NCI-H1930 (cell line): Measurements from ENCODE around the gene HCN3.
"Not testable (repeated sequence)": the region's sequence is repeated elsewhere in the genome, so short reads cannot be mapped to it uniquely, and the experiment has no call there.

Experiments used
- DNase-seq, 2 experiments: peaks; one replicate each; lab custom pipeline; 2025; lab: John Stamatoyannopoulos, UW

Gene HCN3

GRCh38 chr1:155284476-155284875 is 7.2 kb downstream of the HCN3 start:
- DNase-seq, result no peak

DNA sequence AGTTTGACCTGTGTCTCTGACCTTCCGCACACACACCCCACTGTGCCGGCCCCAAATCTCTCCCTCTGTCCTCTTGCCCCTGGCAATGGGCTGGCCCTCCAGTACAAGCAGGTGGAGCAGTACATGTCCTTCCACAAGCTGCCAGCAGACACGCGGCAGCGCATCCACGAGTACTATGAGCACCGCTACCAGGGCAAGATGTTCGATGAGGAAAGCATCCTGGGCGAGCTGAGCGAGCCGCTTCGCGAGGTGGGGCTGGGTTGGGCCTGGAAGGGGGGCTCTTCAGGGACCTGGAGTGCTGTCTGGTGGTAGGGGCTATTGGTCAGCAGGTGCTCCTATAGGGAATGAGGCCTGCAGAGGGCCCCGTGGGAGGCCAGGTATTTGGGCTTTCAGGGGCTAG is 7.8 kb downstream of the HCN3 start:
- no peak for DNase-seq

DNA sequence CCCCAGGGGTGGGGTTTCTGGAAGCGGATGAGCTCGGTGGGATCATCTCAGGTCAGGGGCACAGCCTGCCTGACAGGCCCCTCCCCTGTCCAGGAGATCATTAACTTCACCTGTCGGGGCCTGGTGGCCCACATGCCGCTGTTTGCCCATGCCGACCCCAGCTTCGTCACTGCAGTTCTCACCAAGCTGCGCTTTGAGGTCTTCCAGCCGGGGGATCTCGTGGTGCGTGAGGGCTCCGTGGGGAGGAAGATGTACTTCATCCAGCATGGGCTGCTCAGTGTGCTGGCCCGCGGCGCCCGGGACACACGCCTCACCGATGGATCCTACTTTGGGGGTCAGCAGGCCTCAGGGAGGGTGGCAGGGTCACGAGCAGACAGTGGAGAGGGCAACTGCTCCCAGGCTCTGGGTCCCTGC is 8.4 kb downstream of the HCN3 start:
- DNase-seq, result no peak

DNA sequence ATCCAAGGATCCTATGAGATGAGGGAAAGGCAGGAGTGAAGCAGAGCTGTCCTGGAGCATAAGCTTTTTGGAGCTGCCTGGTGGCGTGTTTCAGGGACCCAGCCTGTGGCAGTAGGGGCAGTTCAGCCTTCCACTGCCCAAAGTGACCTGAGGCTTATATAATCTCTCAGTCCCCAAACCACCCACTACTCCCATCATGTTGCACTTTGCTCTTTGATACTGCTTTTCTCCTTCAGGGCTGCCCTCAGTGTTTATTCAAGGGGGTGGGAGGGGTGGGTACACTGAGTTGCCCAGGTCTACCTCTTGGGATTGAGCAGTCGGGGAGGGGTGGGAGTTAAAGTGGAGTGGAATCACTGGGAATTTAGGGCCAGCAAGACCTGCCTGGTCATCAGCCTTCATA is 9.3 kb downstream of the HCN3 start:
- DNase-seq, result no peak

DNA sequence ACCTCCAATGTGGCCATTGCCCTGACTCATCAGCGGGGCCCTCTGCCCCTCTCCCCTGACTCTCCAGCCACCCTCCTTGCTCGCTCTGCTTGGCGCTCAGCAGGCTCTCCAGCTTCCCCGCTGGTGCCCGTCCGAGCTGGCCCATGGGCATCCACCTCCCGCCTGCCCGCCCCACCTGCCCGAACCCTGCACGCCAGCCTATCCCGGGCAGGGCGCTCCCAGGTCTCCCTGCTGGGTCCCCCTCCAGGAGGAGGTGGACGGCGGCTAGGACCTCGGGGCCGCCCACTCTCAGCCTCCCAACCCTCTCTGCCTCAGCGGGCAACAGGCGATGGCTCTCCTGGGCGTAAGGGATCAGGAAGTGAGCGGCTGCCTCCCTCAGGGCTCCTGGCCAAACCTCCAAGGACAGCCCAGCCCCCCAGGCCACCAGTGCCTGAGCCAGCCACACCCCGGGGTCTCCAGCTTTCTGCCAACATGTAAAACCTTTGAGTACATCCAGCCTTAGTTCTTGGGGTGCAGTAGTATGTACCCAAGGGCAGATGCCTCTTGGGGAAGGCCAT is 10.8 kb downstream of the HCN3 start:
- no peak for DNase-seq

- DNase-seq, result not testable (repeated sequence)
These were observed 13.7 kb downstream of the HCN3 start for GRCh38 chr1:155291006-155291405.

GRCh38 chr1:155293086-155293749 is 16.0 kb downstream of the HCN3 start:
- no peak for DNase-seq

DNA sequence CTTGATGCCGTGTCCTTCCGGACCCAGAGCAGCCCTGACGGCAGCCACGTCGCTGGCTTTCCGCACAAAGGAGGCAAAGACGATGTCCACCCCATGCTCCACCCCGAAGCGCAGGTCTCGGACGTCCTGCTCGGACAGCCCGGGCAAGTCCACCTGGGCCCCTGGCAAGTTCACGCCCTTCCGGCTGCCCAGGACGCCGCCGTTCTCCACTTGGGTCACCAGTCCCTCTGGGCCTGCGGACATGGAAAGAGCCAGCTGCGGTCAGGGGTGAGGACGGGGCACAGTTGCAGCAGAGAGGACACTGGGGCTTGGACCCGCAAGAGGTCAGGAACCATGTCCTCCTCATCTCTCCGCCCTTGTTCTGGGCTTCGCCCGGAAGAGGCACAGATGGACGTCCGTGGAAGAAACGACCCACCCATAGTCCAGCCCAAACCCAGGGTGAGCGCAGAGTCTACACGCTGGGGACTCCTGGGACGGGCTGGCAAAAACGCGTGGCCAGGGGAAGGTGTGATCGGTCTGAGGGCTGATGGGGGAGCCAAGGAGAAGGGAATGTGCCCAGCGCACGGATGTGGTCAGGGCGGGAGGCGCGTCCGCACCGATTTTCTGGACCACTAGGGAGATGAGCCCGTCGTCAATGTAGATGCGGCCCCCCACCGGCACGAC is 17.4 kb downstream of the HCN3 start:
- DNase-seq, result no peak

DNA sequence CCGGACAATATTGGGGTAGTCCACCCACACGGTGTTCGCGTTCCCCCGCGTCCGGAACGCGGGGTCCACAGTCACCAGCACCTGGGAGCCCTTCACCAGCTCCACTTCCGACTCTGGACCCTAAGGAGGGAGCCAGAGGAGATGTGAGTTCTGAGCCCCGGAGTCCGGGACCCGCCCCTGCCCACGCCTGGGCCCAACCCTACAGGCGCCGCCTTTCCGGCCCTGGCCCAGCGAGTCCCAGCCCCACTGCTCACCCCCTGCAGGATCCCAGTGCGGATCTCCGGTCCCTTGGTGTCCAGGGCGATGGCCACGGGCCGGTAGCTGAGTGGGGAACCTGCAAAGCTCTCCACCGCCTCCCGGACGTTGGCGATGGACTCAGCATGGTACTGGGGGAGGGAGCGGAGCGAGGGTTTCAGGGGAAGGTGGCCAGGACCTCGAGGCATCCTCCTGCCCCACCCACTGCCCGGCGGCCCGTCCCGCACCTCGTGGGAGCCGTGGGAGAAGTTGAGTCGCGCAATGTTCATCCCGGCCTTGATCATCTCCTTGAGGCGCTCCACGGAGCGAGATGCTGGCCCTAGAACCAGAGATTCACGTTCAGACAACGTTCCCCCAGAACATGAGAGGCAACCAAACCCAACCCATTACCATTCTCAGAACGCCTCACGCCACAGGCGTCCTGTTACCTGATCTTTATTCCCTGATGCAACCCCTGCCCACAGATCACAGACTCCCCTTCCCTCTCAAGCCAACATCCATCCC is 18.1 kb downstream of the HCN3 start:
- DNase-seq, result no peak

DNA sequence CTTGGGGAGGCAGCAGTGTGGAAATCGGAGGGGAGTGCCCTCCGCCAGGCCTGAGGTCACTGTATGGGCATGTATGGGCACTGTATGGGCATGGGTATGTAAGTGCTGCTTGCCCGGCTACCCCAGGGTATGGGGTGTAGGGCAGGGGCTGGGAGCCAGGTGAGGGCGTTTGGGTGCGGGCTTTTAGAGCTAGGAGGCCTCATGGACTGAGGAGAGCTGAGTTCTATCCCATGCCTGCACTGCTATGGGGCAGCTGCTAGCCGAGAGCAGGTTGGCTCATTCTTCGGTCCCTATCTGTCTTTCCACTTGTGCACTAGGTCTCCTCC is 18.6 kb downstream of the HCN3 start:
- DNase-seq, result no peak

DNA sequence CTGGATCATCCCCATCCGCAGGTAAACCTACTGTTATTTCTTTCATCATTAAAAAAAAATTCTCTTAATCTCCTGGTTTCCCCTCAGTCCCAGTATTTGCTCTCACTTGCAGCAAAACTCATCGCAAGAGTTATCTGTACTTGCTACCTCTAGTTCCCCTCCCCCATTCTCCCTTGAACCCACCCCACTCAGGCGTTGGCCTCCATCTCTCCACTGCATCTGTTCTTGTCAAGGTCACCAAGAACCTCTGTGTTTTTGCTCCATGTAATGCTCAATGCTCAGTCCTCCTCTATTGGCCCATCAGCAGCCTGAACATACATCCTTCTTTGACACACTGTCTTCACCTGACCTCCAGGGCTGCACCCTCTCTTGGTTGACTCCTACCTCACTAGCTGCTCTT is 19.4 kb downstream of the HCN3 start:
- DNase-seq, result no peak

GRCh38 chr1:155297384-155297783 is 20.1 kb downstream of the HCN3 start:
- no peak for DNase-seq

GRCh38 chr1:155300024-155300423 is 22.8 kb downstream of the HCN3 start:
- DNase-seq, result no peak

- DNase-seq, result no peak
These were observed 23.5 kb downstream of the HCN3 start for GRCh38 chr1:155300553-155301329.

DNA sequence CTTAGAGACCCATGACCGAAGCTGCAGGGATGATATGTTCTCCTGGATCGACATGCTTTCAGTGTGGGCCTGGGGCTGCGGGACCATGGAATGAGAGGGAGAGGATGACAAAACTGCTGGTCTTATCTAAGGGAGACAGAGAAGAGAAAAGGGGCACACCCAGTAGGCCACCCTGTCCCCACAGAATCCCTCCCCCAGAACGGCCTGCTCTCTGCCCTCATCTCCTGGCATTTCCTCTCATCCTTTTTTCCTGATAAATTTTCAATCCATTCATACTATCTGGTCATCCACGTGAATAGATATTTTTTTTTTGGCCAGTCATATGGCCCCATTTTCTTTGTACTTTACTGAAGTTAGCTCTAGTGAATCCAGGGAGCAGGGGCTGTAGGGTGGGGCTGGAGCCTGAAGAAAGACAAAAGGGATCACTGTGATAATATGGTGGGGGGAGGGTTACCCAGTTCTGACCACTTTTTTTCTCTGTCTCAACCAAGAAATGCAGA is 24.1 kb downstream of the HCN3 start, which contains the start of gene PKLR:
Gene PKLR (minus strand): TSS at position 97 of the 500 bp plus-strand sequence. CDS start 43 bp downstream, at position 54.
- DNase-seq, result no peak

- no peak for DNase-seq
These were observed 27.3 kb downstream of the HCN3 start for GRCh38 chr1:155304558-155305063.

DNA sequence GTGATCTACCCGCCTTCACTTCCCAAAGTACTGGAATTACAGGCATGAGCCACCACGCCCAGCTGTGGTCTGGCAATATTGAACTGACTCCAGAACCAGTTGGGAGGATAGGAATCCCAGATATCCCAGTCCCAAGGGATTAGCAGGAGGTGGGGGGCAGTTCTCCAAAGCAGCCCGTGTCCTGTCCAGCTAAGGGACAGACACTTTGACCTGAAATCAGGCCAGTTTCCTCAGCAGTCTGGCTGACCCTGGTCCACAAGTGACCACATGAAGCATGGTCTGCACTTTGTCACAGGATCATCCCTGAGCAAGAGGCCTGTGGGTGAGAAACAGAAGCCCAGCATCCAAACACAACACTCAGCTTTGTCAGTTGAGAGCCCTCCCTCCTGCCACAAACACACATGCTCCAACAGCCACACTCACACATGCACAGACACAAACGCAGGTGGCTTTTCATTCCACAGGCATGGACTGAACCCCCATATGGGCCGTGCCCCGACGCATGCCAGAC is 28.7 kb downstream of the HCN3 start:
- no peak for DNase-seq

GRCh38 chr1:155307247-155307740 is 30.0 kb downstream of the HCN3 start:
- DNase-seq, result peak in 1 of 2 experiments; percentile 17

GRCh38 chr1:155308493-155309422 is 31.5 kb downstream of the HCN3 start, which contains the start of gene FDPS:
FDPS (plus strand) TSS chr1:155308866; CDS start chr1:155309790, 924 bp downstream.
- peak; percentile 97 for DNase-seq
